Neural progenitor cell (in vitro differentiated cells): ENCODE results near the gene AUTS2.

Experiments
- EZH2 ChIP-seq: fragments of 200-600 bp; sonication (generic); IDR thresholded peaks from 2 replicates; pipeline ENCODE4 v1.6.1; 2017; ENCODE audit warnings: antibody characterized with exemption, mild to moderate bottlenecking, moderate library complexity
- EZH2phosphoT487 ChIP-seq: fragments of 200-600 bp; sonication (generic); IDR thresholded peaks from 2 replicates; pipeline ENCODE4 v1.6.1; 2017; ENCODE audit warnings: antibody characterized with exemption
- TF ChIP-seq, protein P1 (sequence below): fragments of 200-600 bp; sonication (generic); IDR thresholded peaks from 2 replicates; pipeline ENCODE4 v1.5.1; 2017; ENCODE audit warnings: antibody characterized with exemption, mild to moderate bottlenecking

- TF ChIP-seq EZH2 (no peak), EZH2phosphoT487 (no peak)
- TF ChIP-seq, protein P1, sequence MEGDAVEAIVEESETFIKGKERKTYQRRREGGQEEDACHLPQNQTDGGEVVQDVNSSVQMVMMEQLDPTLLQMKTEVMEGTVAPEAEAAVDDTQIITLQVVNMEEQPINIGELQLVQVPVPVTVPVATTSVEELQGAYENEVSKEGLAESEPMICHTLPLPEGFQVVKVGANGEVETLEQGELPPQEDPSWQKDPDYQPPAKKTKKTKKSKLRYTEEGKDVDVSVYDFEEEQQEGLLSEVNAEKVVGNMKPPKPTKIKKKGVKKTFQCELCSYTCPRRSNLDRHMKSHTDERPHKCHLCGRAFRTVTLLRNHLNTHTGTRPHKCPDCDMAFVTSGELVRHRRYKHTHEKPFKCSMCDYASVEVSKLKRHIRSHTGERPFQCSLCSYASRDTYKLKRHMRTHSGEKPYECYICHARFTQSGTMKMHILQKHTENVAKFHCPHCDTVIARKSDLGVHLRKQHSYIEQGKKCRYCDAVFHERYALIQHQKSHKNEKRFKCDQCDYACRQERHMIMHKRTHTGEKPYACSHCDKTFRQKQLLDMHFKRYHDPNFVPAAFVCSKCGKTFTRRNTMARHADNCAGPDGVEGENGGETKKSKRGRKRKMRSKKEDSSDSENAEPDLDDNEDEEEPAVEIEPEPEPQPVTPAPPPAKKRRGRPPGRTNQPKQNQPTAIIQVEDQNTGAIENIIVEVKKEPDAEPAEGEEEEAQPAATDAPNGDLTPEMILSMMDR: no peak
Measured at GRCh38 chr7:70619659-70620058, 1021.4 kb downstream of the AUTS2 start.
